CD1c-positive myeloid dendritic cell (primary cell): ENCODE results near the gene ATF6.

Experiments
- DNase-seq: peaks from one replicate; pipeline ENCODE4 v3.0.0-alpha.2; 2016; ENCODE audit errors: extremely low spot score

Gene ATF6

GRCh38 chr1:161941726-161942436 is 175.8 kb downstream of the ATF6 start:
- DNase-seq, result no peak

- DNase-seq, result no peak
These were observed 177.6 kb downstream of the ATF6 start for GRCh38 chr1:161943737-161944136.

- DNase-seq, result no peak
These were observed 178.3 kb downstream of the ATF6 start for GRCh38 chr1:161944381-161944780.

GRCh38 chr1:161945306-161946060 is 179.4 kb downstream of the ATF6 start:
- no peak for DNase-seq

- DNase-seq, result no peak
These were observed 180.2 kb downstream of the ATF6 start for GRCh38 chr1:161946071-161946987.

- no peak for DNase-seq
These were observed 182.3 kb downstream of the ATF6 start for GRCh38 chr1:161948435-161948834.

GRCh38 chr1:161949548-161949947 is 183.4 kb downstream of the ATF6 start:
- no peak for DNase-seq

GRCh38 chr1:161950377-161950776 is 184.3 kb downstream of the ATF6 start:
- DNase-seq, result no peak

GRCh38 chr1:161951646-161952045 is 185.5 kb downstream of the ATF6 start:
- DNase-seq, result no peak

GRCh38 chr1:161952607-161953172 is 186.6 kb downstream of the ATF6 start:
- DNase-seq, result peak; percentile 74

- no peak for DNase-seq
These were observed 187.3 kb downstream of the ATF6 start for GRCh38 chr1:161953256-161953920.

GRCh38 chr1:161954050-161954449 is 187.9 kb downstream of the ATF6 start:
- DNase-seq, result peak; percentile 58

- DNase-seq, result no peak
These were observed 188.3 kb downstream of the ATF6 start for GRCh38 chr1:161954466-161954865.

GRCh38 chr1:161955606-161956005 is 189.5 kb downstream of the ATF6 start:
- no peak for DNase-seq

- DNase-seq, result no peak
These were observed 190.0 kb downstream of the ATF6 start for GRCh38 chr1:161956097-161956496.

- no peak for DNase-seq
These were observed 190.8 kb downstream of the ATF6 start for GRCh38 chr1:161956930-161957329.

- DNase-seq, result no peak
These were observed 192.3 kb downstream of the ATF6 start for GRCh38 chr1:161958425-161958824.

GRCh38 chr1:161962091-161962887 is 196.2 kb downstream of the ATF6 start:
- no peak for DNase-seq

- DNase-seq, result no peak
These were observed 199.9 kb downstream of the ATF6 start for GRCh38 chr1:161966067-161966466.

GRCh38 chr1:161970036-161970435 is 203.9 kb downstream of the ATF6 start:
- no peak for DNase-seq

- DNase-seq, result no peak
These were observed 204.5 kb downstream of the ATF6 start for GRCh38 chr1:161970633-161971032.
